Measurements from ENCODE around the gene LRMDA. TPM values are rescaled to one million over a fixed set of nuclear protein-coding genes. Genes with fewer than 3 reads are reported as not detected.

LRMDA gene
- total and polyA plus RNA-seq, 2 of the 8 experiments (the other 6 are each of a cell fraction or from before 2014, with no cell fraction given): 0.86 to 2.8 TPM

DNA sequence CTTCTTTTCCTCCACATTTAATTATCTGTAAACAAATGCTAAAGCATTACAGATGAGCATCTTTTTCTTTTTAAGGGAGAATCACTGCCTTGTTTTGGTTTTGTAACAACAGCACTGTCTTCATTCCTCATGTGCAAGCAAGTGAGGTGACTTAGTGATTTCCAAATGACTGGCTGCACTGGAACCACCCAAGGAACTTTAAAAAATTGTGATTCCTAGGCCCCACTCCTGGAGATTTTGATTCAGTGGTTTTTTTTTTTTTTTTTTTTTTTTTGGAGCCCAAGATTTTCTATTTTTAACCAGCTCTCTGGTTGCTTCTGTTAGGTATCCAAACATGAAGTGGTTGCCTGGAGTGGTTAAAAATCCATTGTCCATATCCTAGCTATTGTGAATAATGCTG lies 176.2 kb downstream of the LRMDA start:
- FAIRE-seq: no peak
- no peak overlapping the region for H3K4ac ChIP-seq (replicated peaks; ENCODE audit: insufficient read length, low read depth, low read length)
- H4K20me1 ChIP-seq (replicated peaks in 1 of 2; ENCODE audit: control insufficient read depth in 1 of 2, insufficient read depth in 2 of 2, low read length in 2 of 2): no peaks in the 10 kb centered on the region
- no peak overlapping the region for H4K8ac ChIP-seq (ENCODE audit: extremely low read depth, insufficient read depth, low read length)
- H3K36me3 ChIP-seq (ENCODE audit: control insufficient read depth in 2 of 4, insufficient read depth in 4 of 4, low read length in 3 of 4): no peaks in the 10 kb centered on the region
- H3K79me2 ChIP-seq (ENCODE audit: control insufficient read depth in 1 of 2, insufficient read depth in 2 of 2, low read length in 2 of 2): no peaks in the 10 kb centered on the region
- H3K4me2 ChIP-seq (ENCODE audit: insufficient read depth in 1 of 2, low read depth in 2 of 2, low read length in 2 of 2): no peak overlapping the region
- no peak overlapping the region for H2BK20ac ChIP-seq (ENCODE audit: low read length)
- H3K9me3 ChIP-seq (ENCODE audit: insufficient read depth in 2 of 2, low read depth in 1 of 2, low read length in 1 of 2): no peaks in the 10 kb centered on the region
- H3K27me3 ChIP-seq (replicated peaks in 1 of 4; ENCODE audit: control insufficient read depth in 3 of 4, extremely low read depth in 1 of 4, insufficient read depth in 3 of 4, low read length in 3 of 4): peaks cover 0 to 5% (median 3%) of the 10 kb centered on the region in 4 experiments; a peak in 5 of 7 replicates
- H2BK5ac ChIP-seq (ENCODE audit: low read depth, low read length): no peak overlapping the region
- H3K4me3 ChIP-seq (ENCODE audit: extremely low read depth in 1 of 4, insufficient read depth in 2 of 4, low read depth in 3 of 4, low read length in 4 of 4): no peak overlapping the region
- H2BK12ac ChIP-seq (ENCODE audit: low read depth, low read length): no peak overlapping the region
- H3K23me2 ChIP-seq (ENCODE audit: low read depth, low read length): no peaks in the 10 kb centered on the region; the same call in 1 of the 2 replicates
- H3K4me1 ChIP-seq (replicated peaks in 1 of 4; ENCODE audit: control insufficient read depth in 3 of 4, insufficient read depth in 4 of 4, low read length in 3 of 4): peaks cover 0 to 5% (median 3%) of the 10 kb centered on the region in 4 experiments; a peak in 3 of 7 replicates
- ChIA-PET POLR2A (ENCODE audit: partially characterized antibody) (no interaction called here), CTCF (ENCODE audit: partially characterized antibody) (no interaction called here)
- H3K18ac ChIP-seq (ENCODE audit: extremely low read depth, low read length): no peak overlapping the region
- no peak overlapping the region for H3K56ac ChIP-seq (replicated peaks; ENCODE audit: insufficient read length, low read depth, low read length)
- no peak overlapping the region for H4K5ac ChIP-seq (ENCODE audit: insufficient read length, low read depth, low read length)
- H3K27ac ChIP-seq (ENCODE audit: low read depth, low read length): no peak overlapping the region
- no peaks in the 10 kb centered on the region for H3K79me1 ChIP-seq (ENCODE audit: low read depth, low read length)
- H2AK5ac ChIP-seq (ENCODE audit: low read depth, low read length): no peak overlapping the region
- no peak overlapping the region for H3K14ac ChIP-seq (ENCODE audit: insufficient read length)
- H4K91ac ChIP-seq (replicated peaks; ENCODE audit: insufficient read length, low read length): no peak overlapping the region
- no peak overlapping the region for H2AFZ ChIP-seq (ENCODE audit: low read length)
- H2BK120ac ChIP-seq (replicated peaks; ENCODE audit: low read depth, low read length): no peak overlapping the region
- no peak overlapping the region for H2BK15ac ChIP-seq (ENCODE audit: low read length)
- no peak overlapping the region for H3K9ac ChIP-seq (replicated peaks in 1 of 4; ENCODE audit: extremely low read depth in 1 of 4, low read depth in 3 of 4, low read length in 3 of 4)
- DNase-seq (ENCODE audit: low read depth in 1 of 2, low spot score in 2 of 2): no peak
- no peak for TF ChIP-seq POLR2A (IDR thresholded peaks at IDR 0.05; ENCODE audit: control extremely low read depth in 1 of 2, low read depth in 2 of 2, low read length in 2 of 2)
- no peak overlapping the region for H3K23ac ChIP-seq (ENCODE audit: insufficient read length)
